Measurements from ENCODE around the gene RNASE8.

RNASE8 gene

DNA sequence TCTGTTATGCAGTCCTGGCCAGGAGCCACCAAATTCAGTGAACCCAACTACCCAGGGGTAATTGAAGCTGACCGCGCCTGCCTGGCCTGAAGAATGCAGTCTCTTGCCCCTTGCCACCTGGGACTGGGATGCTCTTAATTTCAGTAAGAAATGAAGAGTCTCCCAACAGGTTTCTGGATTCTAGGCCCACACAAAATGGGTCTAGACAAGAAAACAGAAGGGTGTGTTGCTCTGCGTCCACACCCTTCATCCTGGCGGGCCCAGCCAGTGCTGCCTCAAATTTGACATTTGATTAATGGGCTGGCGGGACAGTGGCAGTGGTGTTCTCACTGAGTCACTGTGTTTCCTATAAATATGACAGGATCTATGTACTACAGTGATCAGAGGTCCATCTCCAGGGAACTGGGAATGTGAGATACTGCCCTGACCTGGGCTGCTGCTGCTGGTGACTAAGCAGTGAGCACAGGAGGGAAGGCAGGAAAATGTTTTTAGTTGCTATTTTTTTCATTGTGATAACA lies 49.7 kb downstream of the RNASE8 start:
- in situ Hi-C loops (cut with HindIII; ENCODE audit: low pct_ligation_motif_present, low sequenced_read_pairs), result no loop called here
- peak; percentile 38 for DNase-seq
- H3K27ac ChIP-seq, result peak overlapping the region; percentile 3

More for the DNA sequence above, 49.7 kb downstream of the RNASE8 start:
- no peaks in the 10 kb centered on the region for H3K27me3 ChIP-seq (replicated peaks)
- H3K36me3 ChIP-seq (replicated peaks), result no peaks in the 10 kb centered on the region
- H3K4me3 ChIP-seq (ENCODE audit: low read depth, low read length), result no peak overlapping the region
- TF ChIP-seq CTCF (IDR thresholded peaks at IDR 0.05; ENCODE audit: low read depth, low read length, missing control alignments), result no peak

All from brain microvascular endothelial cell (primary cell).